ENCODE measurements around the gene CGB2.

CGB2 gene

DNA sequence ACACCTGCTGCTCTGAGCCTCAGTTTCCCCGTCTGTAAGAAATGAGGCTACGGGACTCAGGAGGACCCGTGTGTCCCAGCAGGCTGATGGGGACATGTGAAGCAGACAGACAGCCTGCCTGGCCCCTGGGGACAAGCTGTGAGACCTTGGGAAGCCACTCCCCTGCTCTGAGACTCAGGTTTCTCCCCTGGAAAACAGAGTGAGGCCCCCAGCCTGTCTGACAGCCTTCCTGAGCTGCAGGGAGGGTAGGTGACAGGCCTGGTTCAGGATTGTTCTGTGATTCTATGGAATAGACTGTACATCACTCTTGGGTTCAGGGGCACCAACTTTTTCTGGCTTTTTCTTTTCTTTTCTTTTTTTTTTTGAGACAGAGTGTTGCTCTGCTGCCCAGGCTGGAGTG, 35.9 kb downstream of the CGB2 start:
- DNase-seq (ENCODE audit: low spot score), result no peak

DNA sequence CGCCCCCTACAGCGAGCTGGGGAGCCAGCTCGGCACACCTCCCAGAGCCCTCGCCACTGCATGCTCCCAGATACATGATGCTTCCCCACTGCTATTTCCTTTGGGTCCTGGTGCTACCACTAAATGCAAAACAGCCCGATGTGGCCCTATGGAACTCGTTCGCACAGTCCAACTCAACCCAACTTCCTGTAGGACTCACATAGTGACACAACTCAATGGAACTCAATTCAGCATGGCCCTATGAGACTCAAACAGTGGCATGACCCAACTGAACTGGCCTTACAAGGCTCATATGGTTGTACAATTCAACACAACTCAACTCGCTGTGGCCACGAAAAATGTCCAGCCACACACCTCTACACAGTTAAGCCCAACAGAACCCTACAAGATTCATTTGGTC, 37.3 kb downstream of the CGB2 start:
- DNase-seq (ENCODE audit: low spot score), result no peak

DNA sequence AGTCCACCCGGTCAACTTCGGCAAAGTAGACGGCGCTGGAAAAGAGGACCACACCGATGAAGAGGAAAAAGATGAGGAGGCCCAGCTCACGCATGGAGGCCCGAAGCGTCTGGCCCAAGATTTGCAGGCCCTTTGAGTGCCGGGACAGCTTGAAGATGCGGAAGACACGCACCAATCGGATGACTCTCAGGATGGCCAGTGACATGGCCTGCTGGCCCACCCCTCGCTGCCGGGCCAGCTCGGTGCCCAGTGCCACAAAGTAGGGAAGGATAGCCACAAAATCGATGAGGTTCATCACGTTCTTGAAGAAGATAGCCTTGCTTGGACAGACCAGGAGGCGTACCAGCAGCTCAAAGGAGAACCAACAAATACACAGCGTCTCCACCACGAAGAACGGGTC, 38.7 kb downstream of the CGB2 start:
- no peak for DNase-seq (ENCODE audit: low spot score)

DNA sequence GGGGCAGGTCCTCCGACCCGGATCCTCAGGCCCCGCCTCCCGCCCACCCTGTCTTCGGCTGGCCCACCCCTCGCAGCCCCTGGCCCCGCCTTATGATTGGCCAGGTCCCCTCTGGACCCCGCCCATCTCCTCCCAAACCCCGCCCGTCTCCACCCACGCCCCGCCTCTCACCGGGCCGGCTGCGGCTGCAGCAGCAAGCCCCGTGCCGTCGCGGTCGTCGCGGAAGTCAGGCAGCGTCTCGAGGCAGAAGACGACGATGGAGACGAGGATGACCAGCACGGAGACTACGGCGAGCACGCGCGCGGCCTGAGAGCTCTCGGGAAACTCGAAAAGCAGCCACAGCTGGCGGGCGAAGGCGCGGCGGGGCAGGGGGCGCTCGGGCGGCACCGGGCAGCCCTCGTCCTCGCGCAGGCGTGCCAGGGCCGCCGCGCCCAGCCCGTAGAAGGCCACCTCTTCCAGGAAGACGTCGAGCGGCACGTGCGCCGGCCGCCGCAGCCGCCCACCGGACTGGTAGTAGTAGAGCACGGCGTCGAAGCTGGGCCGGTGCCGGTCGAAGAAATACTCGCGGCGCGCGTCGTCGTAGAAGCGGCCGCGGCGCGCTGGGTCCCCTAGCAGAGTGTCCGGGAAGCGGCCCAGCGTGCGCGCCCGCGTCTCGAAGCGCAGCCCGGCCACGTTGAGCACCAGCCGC, 40.3 kb downstream of the CGB2 start:
- no peak for DNase-seq (ENCODE audit: low spot score)

DNA sequence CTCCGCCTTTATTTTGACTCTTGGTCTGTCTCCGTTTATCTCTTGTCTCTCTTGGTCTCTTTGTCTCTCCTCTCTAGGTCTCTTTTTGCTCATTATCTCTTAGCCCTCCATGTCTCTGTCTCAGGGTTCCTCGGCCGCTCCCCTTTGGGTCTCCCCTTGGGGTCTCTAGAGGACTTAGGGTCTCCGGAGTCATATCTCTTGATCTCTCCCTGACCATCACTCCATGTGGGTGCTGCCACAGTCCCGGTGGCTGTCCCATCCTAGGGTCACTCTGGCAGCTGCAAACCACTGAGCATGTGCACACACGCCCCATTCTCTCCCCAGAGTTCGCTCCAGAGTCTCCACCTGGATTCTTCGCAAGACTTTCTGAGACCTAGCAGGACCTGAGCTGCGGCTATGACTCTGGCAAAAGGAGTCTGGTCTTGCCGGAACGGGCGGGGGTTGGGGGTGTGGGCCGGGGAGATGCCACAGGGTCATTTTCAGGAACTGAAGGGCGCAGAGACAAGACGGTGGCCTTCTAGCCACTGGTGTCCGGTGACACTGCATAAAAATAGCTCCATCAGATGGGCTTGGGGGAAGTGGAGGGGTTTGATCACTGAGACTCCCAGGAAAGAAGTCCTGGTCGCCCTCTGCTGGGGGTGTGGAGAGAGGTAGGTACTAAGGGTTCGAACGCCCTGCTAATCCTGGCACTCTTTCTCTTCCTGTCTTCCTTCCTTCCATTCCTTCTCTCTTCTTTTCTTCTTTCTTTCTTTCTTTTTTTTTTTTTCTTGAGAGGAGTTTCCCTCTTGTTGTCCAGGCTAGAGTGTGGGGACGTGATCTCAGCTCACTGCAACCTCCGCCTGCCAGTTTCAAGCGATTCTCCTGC, 42.1 kb downstream of the CGB2 start:
- DNase-seq (ENCODE audit: low spot score), result no peak

DNA sequence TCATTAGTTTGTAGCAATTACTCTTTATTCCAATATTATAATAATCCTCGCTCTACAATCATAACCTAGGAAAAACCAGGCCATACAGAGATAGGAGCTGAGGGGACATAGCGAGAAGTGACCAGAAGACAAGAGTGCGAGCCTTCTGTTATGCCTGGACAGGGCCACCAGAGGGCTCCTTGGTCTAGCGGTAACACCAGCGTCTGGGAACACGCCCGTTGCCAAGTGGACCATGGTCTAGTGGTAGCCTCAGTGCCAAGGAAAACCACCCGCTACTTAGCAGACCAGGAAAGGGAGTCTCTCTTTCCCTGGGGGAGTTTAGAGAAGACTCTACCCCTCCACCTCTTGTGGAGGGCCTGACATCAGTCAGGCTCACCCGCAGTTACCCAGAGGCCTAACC, 43.2 kb downstream of the CGB2 start:
- peak; percentile 25 for DNase-seq (ENCODE audit: low spot score)

GRCh38 chr19:49080392-49080791, 48.7 kb downstream of the CGB2 start:
- no peak for DNase-seq (ENCODE audit: low spot score)

GRCh38 chr19:49081273-49081672, 49.6 kb downstream of the CGB2 start:
- DNase-seq (ENCODE audit: low spot score), result no peak
